ENCODE data around the gene SAMD14.

SAMD14 gene

GRCh38 chr17:50146927-50147665, 17.1 kb upstream of the SAMD14 start:
- DNase-seq: no peak

GRCh38 chr17:50146230-50146926, 16.4 kb upstream of the SAMD14 start:
- DNase-seq: no peak

- no peak for DNase-seq
Measured at GRCh38 chr17:50145532-50146229, 15.7 kb upstream of the SAMD14 start.

DNA sequence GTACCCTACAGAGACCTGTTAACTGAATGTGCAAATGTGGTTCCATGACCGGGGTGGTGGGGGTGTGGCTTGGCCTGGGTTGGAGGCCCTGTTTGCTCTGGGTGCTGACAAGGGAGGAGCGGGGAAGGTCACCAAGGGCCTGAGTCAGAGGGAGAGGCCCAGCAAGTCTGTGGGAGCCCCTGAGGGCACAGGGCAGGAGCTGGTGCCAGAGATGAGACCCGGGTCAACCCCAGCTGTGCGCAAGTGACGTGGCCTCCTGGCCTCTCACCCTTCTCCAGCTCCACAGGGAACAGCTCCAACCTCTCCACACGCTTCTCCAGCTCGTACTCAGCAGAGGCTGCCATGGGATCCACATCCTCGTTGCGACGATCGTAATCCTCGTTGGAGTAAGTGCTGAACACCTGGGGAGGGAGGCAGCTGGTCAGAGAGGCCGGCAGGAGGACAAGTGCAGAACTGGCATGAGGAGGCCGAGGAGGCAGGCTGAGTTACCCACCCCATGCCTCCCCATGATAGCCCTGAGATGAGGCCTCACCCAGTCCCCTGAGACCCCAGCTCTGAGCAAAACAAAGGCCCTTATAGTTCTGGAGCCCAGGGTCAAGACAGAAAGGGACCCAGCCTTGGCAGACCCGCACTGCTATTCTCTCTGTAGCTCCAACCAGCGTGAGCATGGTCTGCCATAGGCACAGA, 15.0 kb upstream of the SAMD14 start:
- DNase-seq: no peak

DNA sequence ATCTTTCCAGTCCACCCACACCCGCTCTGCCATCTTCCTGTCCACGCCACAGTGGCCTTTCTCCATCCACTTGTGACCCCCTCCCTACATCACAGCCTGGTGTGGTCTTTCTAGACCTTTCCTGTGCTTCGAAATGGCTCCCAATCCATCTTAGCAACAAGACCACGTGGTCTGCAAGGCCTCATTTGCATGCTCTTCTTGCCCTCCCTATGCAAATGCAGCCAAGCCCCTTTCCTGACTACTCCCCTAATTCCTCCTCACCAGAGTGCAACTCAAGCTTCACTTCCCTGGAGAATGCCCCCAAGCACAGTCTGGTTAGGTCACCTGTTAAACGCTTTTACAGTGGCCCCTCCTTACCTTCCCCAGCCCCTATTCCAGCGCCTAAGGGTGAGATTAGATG, 14.4 kb upstream of the SAMD14 start:
- DNase-seq: no peak

DNA sequence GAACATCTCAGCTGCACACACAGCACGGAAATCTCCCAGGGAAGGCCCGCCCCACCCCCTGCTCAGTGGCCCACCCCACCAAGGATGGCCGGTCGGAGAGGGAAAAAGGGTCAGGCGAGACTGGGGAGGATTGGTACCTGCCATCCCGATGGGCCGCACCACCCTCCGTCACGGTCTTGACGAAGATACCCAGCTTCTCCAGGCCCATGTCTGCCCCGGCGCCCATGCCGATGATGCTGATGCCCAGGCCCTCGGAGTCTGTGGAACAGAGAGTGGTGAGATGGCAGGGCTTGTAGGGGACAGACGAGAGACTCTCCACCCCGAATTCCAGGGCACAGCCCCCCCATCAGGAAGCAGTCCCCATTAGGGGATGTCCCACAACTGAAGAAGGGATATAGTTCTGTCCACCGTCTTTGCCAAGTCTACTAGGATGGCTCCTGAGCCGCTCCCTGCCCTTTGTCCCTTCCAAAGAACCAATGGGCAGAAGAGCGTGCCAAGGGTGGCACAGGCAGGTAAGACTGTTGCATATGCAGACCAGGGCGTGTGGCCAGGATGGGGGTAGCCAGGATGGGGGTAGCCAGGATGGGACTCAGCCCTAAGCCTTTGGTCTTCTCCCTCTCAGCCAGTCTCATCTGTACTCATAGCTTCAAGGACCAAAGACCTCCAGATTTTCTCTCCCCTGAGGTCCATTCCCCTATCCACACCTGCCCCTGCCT, 13.7 kb upstream of the SAMD14 start:
- DNase-seq: no peak

- no peak for DNase-seq
Measured at GRCh38 chr17:50141745-50142110, 11.8 kb upstream of the SAMD14 start.

DNA sequence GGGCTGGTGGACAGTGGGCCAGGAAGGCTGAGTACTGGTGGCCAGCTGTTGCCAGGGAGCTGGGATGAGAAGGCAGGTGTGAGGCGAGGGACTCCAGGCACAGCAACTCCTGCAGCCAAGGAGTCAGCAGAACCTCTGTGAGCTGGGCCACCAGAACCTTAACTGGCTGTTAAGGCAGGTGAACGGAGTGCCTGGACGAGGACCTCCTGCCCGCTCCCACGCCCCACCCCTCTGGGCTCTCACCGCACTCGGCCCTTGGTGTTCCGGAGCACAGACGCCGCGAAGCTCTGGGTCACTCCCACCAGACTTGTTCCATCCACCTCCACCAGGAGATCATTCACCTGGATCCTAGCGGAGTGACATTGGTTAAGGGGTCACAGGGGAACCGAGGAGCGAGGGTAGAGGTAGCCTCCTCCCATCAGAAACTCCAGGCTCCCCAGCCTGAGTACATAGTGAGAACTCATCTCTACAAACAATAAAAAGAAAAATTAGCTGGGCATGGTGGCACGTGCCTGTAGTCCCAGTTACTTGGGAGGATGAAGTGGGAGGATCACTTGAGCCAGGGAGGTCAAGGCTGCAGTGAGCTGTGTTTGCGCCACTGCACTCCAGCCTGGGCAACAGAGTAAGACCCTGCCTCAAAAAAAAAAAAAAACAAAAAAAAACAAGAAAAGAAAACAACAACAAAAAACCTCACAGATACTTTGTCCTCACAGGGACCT, 11.2 kb upstream of the SAMD14 start:
- DNase-seq: no peak

GRCh38 chr17:50139950-50140885, 10.3 kb upstream of the SAMD14 start:
- DNase-seq: peak; percentile 84

- DNase-seq: no peak
Measured at GRCh38 chr17:50139185-50139783, 9.3 kb upstream of the SAMD14 start.

DNA sequence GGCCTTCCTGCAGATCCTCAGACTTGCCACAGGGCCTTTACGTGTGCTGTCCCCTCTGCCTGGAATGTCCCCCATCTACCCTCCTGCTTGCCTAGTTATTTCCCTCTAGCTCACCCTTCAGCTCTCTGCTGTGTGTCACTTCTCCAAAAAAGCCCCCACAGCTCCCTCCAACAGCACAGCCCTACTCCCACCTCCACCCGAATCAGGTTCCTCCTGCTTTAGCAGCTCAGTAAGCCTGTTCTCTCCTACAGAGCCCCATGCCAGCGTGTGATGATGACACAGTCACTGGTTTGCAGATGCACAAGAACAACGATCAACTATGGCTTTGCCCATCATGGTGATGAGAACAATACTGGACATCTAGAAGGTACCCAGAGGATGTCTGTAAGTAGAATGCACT, 7.1 kb upstream of the SAMD14 start:
- DNase-seq: no peak

GRCh38 chr17:50136096-50136687, 6.2 kb upstream of the SAMD14 start:
- DNase-seq: no peak

DNA sequence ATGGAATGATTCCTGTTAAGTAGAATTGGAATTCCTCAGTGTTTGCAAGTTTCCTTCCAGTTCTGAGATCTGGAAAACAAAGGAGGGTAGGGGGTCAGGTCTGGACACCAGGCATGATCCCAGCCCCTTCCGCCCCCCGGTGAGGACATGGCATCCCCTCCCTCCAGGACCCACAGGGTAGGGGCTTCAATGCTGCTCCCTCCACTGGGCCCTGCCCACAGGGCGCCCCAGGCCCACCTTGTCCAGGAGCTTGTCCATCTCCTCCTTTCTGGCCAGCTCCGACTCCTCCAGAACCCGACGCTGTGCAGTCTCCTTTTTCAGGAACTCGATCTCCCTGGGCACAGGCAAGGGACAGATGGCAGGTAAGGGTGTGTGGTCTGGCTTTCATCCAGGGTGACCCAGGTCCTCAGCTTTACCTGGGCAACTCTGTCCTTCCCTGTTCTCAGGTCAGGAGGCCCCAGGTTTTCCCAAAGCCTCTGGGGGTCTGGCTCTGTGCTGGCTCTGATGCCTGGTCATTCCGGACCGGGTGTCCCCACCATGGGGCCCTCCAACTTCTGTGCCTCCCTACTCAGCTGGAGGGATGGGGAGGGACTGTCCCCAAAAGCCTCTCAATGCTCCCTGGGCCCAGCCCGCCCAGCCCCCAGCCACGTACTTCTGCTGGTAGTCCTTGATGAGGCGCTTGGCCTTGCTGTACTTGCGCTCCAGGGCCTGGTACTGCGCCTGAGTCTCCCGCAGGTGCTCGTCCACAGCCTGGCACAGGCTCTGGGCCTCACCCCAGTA, 5.5 kb upstream of the SAMD14 start:
- DNase-seq: no peak

DNA sequence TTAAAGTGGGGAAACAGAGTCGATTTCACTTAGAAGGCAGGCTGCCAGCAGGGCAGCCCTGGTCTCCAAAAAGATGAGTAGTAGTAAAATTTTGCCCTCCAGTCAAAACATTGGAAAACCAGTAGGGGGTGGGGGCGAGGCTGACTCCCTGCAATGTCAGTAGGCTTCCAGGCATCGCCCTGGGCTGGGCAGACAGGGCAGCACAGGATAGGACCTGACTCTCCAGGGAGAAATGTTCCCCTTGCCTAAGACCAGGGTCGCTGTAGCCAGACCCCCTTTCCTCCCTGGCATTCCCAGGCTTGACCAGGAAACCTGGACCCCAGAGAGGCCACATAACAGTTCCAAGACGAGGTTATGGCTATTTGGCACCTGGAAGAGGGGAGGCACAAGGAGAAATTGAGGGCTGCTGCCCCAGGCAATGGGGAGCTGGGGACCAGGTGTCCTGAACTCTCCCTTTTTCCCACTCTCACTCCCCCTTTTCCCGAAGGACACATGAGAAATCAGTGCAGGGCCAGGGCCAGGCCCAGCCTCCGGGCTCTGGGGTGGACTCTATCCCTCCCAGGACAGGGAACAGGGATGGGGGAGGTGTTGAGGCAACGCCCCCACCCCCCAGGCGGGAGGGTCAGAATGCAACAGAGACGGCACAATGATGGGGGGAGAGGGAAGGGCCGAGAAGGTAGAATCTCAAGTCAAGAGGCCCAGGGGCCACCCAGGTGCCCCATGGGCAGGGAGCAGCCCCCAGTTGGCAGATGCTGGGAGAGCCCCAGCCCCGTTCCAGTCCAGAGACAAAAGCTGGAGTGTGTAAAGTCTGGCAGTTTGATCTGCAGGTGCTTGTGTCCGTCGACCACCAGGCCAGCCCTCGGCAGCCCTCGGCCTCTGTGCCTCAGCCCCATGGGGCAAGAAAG, 4.5 kb upstream of the SAMD14 start:
- no peak for DNase-seq

DNA sequence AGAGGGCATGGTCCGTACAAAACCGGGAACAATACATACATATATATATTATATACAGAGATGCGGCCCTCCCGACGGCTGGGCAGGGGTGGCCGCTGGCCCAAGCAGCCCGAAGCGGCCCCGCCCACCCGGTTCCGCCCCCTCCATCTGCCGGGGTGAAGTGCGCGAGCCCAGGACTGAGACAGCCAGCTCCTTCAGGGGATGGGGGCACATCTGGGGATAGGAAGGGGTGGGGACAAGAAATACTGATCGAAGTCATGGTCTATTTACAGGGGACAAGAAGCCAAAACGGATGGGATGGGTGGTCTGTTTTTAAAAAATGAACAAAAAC, 3.8 kb upstream of the SAMD14 start:
- no peak for DNase-seq

GRCh38 chr17:50133028-50133768, 3.2 kb upstream of the SAMD14 start:
- DNase-seq: no peak

- DNase-seq: no peak
Measured at GRCh38 chr17:50132104-50132794, 2.3 kb upstream of the SAMD14 start.

Measured in activated CD8-positive, alpha-beta memory T cell treated with anti-CD3 and anti-CD28 coated beads, Interleukin-2, amount 50 U/mL, for 4 hours (primary cell).